HG03060 (cell line): ENCODE measurements around the gene RAB36.
"Not testable (repeated sequence)": the region's sequence is repeated elsewhere in the genome, so short reads cannot be mapped to it uniquely, and the experiment has no call there.

ENCODE experiments used
- ATAC-seq: cut with Tn5 transposase; IDR thresholded peaks from one replicate; pipeline ENCODE4 v1.9.1; 2021; ENCODE audit warnings: low read depth, moderate number of reproducible peaks; ENCODE audit not compliant: unreplicated experiment

Gene RAB36

GRCh38 chr22:23132376-23133091 lies 12.7 kb upstream of the RAB36 start:
- no peak for ATAC-seq

- no peak for ATAC-seq
These were observed 11.4 kb upstream of the RAB36 start for GRCh38 chr22:23133922-23134321.

GRCh38 chr22:23136991-23137390 lies 8.3 kb upstream of the RAB36 start:
- not testable (repeated sequence) for ATAC-seq

GRCh38 chr22:23137468-23137867 lies 7.8 kb upstream of the RAB36 start:
- ATAC-seq, result no peak

- ATAC-seq, result no peak
These were observed 7.2 kb upstream of the RAB36 start for GRCh38 chr22:23137905-23138561.

- ATAC-seq, result no peak
These were observed 6.5 kb upstream of the RAB36 start for GRCh38 chr22:23138584-23139435.

- ATAC-seq, result no peak
These were observed 4.9 kb upstream of the RAB36 start for GRCh38 chr22:23140385-23140784.

GRCh38 chr22:23142546-23143105 lies 2.7 kb upstream of the RAB36 start:
- ATAC-seq, result no peak

GRCh38 chr22:23143119-23143518 lies 2.2 kb upstream of the RAB36 start:
- no peak for ATAC-seq

- no peak for ATAC-seq
These were observed 845 bp upstream of the RAB36 start for GRCh38 chr22:23144432-23144831.

- ATAC-seq, result no peak
These were observed 697 bp downstream of the RAB36 start for GRCh38 chr22:23145878-23146470.

GRCh38 chr22:23146478-23147205 lies 1.4 kb downstream of the RAB36 start:
- ATAC-seq, result no peak

GRCh38 chr22:23147617-23148387 lies 2.5 kb downstream of the RAB36 start:
- no peak for ATAC-seq

GRCh38 chr22:23149743-23150238 lies 4.5 kb downstream of the RAB36 start:
- ATAC-seq, result no peak

- no peak for ATAC-seq
These were observed 5.5 kb downstream of the RAB36 start for GRCh38 chr22:23150762-23151161.

- no peak for ATAC-seq
These were observed 6.5 kb downstream of the RAB36 start for GRCh38 chr22:23151827-23152226.

- ATAC-seq, result no peak
These were observed 7.2 kb downstream of the RAB36 start for GRCh38 chr22:23152238-23153114.

- ATAC-seq, result no peak
These were observed 8.7 kb downstream of the RAB36 start for GRCh38 chr22:23153994-23154393.
